ENCODE data around the gene BEST3. TPM values are rescaled to one million over a fixed set of nuclear protein-coding genes. Genes with fewer than 3 reads are reported as not detected.
"Not testable (repeated sequence)": the region's sequence is repeated elsewhere in the genome, so short reads cannot be mapped to it uniquely, and the experiment has no call there.

The BEST3 gene
- total and polyA plus RNA-seq, 2 donors (not counting 1 experiment from before 2014, with no cell fraction given), result not detected

- Histone ChIP-seq H3K27me3 (replicated peaks in 1 of 4; ENCODE audit: control extremely low read depth in 1 of 4, control insufficient read depth in 3 of 4, insufficient read depth in 4 of 4, low read length in 3 of 4) (no peaks in the 10 kb centered on the region), H3K79me2 (ENCODE audit: control insufficient read depth, insufficient read depth, low read length) (no peaks in the 10 kb centered on the region), H2AFZ (ENCODE audit: insufficient read depth, low read depth, low read length, poor library complexity, severe bottlenecking) (no peak overlapping the region), H3K9me3 (ENCODE audit: control extremely low read depth in 1 of 3, control insufficient read depth in 2 of 3, insufficient read depth in 1 of 3, low read length in 2 of 3) (no peaks in the 10 kb centered on the region), H4K20me1 (ENCODE audit: control insufficient read depth, insufficient read depth, low read length, poor library complexity, severe bottlenecking) (no peaks in the 10 kb centered on the region), H3K27ac (ENCODE audit: low read length in 2 of 2) (no peak overlapping the region), H3K36me3 (replicated peaks in 1 of 2; ENCODE audit: control extremely low read depth in 1 of 2, control insufficient read depth in 1 of 2, extremely low read depth in 1 of 2, insufficient read depth in 2 of 2, low read length in 1 of 2) (no peaks in the 10 kb centered on the region), H3K4me3 (ENCODE audit: control extremely low read depth in 1 of 5, extremely low read depth in 1 of 5, insufficient read depth in 1 of 5, low read depth in 2 of 5, low read length in 4 of 5) (no peak overlapping the region), H3K4me1 (ENCODE audit: control insufficient read depth in 2 of 2, insufficient read depth in 2 of 2, low read length in 2 of 2) (no peaks in the 10 kb centered on the region), H3K9ac (ENCODE audit: low read length) (no peak overlapping the region), H3K4me2 (replicated peaks; ENCODE audit: low read depth, low read length, poor library complexity, severe bottlenecking) (no peak overlapping the region)
- Mint-ChIP-seq H3K9me3 (ENCODE audit: insufficient read depth) (no peaks in the 10 kb centered on the region), H3K27me3 (peaks cover 4% of the 10 kb centered on the region), H3K4me1 (no peaks in the 10 kb centered on the region), H3K27ac (no peak overlapping the region), H3K4me3 (no peak overlapping the region)
- intact Hi-C loops (cut with micrococcal nuclease), result no loop called here
- TF ChIP-seq EZH2 (IDR thresholded peaks at IDR 0.05; ENCODE audit: borderline replicate concordance, insufficient read depth, low read depth, low read length, poor library complexity, severe bottlenecking), result no peak
- no peak for TF ChIP-seq CTCF (IDR thresholded peaks at IDR 0.05)
- DNase-seq (no peak), ATAC-seq (ENCODE audit: low read depth) (no peak)
- ChIA-PET POLR2A (no interaction called here), CTCF (no interaction called here)
- 92% methylated on average over 15 of the region's 15 CpGs for WGBS (ENCODE audit: insufficient coverage)
These were observed 89.0 kb downstream of the BEST3 start for GRCh38 chr12:69610126-69610525.

GRCh38 chr12:69608114-69608513, 91.0 kb downstream of the BEST3 start:
- no CpG with 5 or more reads among the region's 2 CpGs for WGBS (ENCODE audit: insufficient coverage)
- CTCF ChIA-PET, result interaction anchor here (0.7 kb wide), 1 partner anchor 28 kb away, joined by 3 read pairs; no protein-coding TSS in a partner anchor
- Histone ChIP-seq H3K9me3 (ENCODE audit: control extremely low read depth in 1 of 3, control insufficient read depth in 2 of 3, insufficient read depth in 1 of 3, low read length in 2 of 3) (no peaks in the 10 kb centered on the region), H3K36me3 (replicated peaks in 1 of 2; ENCODE audit: control extremely low read depth in 1 of 2, control insufficient read depth in 1 of 2, extremely low read depth in 1 of 2, insufficient read depth in 2 of 2, low read length in 1 of 2) (peaks cover 2 to 5% of the 10 kb centered on the region in 2 experiments), H3K4me3 (ENCODE audit: control extremely low read depth in 1 of 5, extremely low read depth in 1 of 5, insufficient read depth in 1 of 5, low read depth in 2 of 5, low read length in 4 of 5) (no peak overlapping the region), H3K9ac (ENCODE audit: low read length) (no peak overlapping the region), H3K79me2 (ENCODE audit: control insufficient read depth, insufficient read depth, low read length) (no peaks in the 10 kb centered on the region), H3K4me1 (ENCODE audit: control insufficient read depth in 2 of 2, insufficient read depth in 2 of 2, low read length in 2 of 2) (no peaks in the 10 kb centered on the region), H3K4me2 (replicated peaks; ENCODE audit: low read depth, low read length, poor library complexity, severe bottlenecking) (no peak overlapping the region), H2AFZ (ENCODE audit: insufficient read depth, low read depth, low read length, poor library complexity, severe bottlenecking) (no peak overlapping the region), H3K27ac (ENCODE audit: low read length in 2 of 2) (no peak overlapping the region), H4K20me1 (ENCODE audit: control insufficient read depth, insufficient read depth, low read length, poor library complexity, severe bottlenecking) (no peaks in the 10 kb centered on the region), H3K27me3 (replicated peaks in 1 of 4; ENCODE audit: control extremely low read depth in 1 of 4, control insufficient read depth in 3 of 4, insufficient read depth in 4 of 4, low read length in 3 of 4) (no peaks in the 10 kb centered on the region)
- no peak for TF ChIP-seq CTCF (IDR thresholded peaks at IDR 0.05)
- TF ChIP-seq EZH2 (IDR thresholded peaks at IDR 0.05; ENCODE audit: borderline replicate concordance, insufficient read depth, low read depth, low read length, poor library complexity, severe bottlenecking), result no peak
- DNase-seq (no peak), ATAC-seq (ENCODE audit: low read depth) (no peak)
- POLR2A ChIA-PET, result no interaction called here
- H3K9me3 Mint-ChIP-seq (ENCODE audit: insufficient read depth), result no peaks in the 10 kb centered on the region
- no peak overlapping the region for H3K4me3 Mint-ChIP-seq
- peaks cover 4% of the 10 kb centered on the region for H3K27me3 Mint-ChIP-seq
- H3K27ac Mint-ChIP-seq, result no peak overlapping the region
- intact Hi-C loops (cut with micrococcal nuclease), result no loop called here
- no peaks in the 10 kb centered on the region for H3K4me1 Mint-ChIP-seq

DNA sequence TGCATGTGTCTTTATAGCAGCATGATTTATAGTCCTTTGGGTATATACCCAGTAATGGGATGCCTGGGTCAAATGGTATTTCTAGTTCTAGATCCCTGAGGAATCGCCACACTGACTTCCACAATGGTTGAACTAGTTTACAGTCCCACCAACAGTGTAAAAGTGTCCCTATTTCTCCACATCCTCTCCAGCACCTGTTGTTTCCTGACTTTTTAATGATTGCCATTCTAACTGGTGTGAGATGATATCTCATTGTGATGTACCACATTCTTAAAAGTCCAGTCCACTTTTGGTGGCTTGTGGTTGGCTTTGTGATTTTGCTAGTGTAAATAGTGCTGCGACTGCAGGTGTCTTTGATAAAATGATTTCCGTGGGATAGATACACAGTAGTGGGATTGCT, 94.8 kb downstream of the BEST3 start:
- H3K4me3 ChIP-seq (ENCODE audit: control extremely low read depth in 1 of 5, extremely low read depth in 1 of 5, insufficient read depth in 1 of 5, low read depth in 2 of 5, low read length in 4 of 5); H3K27me3 ChIP-seq (replicated peaks in 1 of 4; ENCODE audit: control extremely low read depth in 1 of 4, control insufficient read depth in 3 of 4, insufficient read depth in 4 of 4, low read length in 3 of 4); DNase-seq; H3K4me1 ChIP-seq (ENCODE audit: control insufficient read depth in 2 of 2, insufficient read depth in 2 of 2, low read length in 2 of 2); H3K27me3 Mint-ChIP-seq; H3K4me3 Mint-ChIP-seq; H3K9me3 Mint-ChIP-seq (ENCODE audit: insufficient read depth); H4K20me1 ChIP-seq (ENCODE audit: control insufficient read depth, insufficient read depth, low read length, poor library complexity, severe bottlenecking); intact Hi-C loops (cut with micrococcal nuclease); ATAC-seq (ENCODE audit: low read depth); H3K27ac Mint-ChIP-seq; H3K4me1 Mint-ChIP-seq; POLR2A ChIA-PET; H3K27ac ChIP-seq (ENCODE audit: low read length in 2 of 2); H3K9me3 ChIP-seq (ENCODE audit: control extremely low read depth in 1 of 3, control insufficient read depth in 2 of 3, insufficient read depth in 1 of 3, low read length in 2 of 3); H3K79me2 ChIP-seq (ENCODE audit: control insufficient read depth, insufficient read depth, low read length); H3K4me2 ChIP-seq (replicated peaks; ENCODE audit: low read depth, low read length, poor library complexity, severe bottlenecking); H2AFZ ChIP-seq (ENCODE audit: insufficient read depth, low read depth, low read length, poor library complexity, severe bottlenecking); H3K9ac ChIP-seq (ENCODE audit: low read length): not testable (repeated sequence)
- H3K36me3 ChIP-seq (replicated peaks in 1 of 2; ENCODE audit: control extremely low read depth in 1 of 2, control insufficient read depth in 1 of 2, extremely low read depth in 1 of 2, insufficient read depth in 2 of 2, low read length in 1 of 2), result peaks cover 10 to 33% of the 10 kb centered on the region in 2 experiments
- WGBS (ENCODE audit: insufficient coverage), result no CpG with 5 or more reads among the region's 3 CpGs
- CTCF ChIA-PET, result interaction anchor here (0.6 to 1.2 kb wide), 2 partner anchors 34 to 108 kb away, joined by 3 to 4 read pairs; no protein-coding TSS in a partner anchor
